HEK293 (cell line): ENCODE results near the gene CSF2.

Experiments used
- HOXA7 ChIP-seq: sonication (generic); formaldehyde crosslinking; IDR thresholded peaks from 2 replicates; pipeline ENCODE4 v1.8.1; 2022; ENCODE audit warnings: missing genetic modification reagents, borderline replicate concordance
- MYNN ChIP-seq: fragments of 450-650 bp; formaldehyde crosslinking; IDR thresholded peaks from 2 replicates; pipeline ENCODE4 v1.5.1; 2016; ENCODE audit warnings: missing biosample characterization, missing genetic modification characterization, borderline replicate concordance
- TRIM28 ChIP-seq: IDR thresholded peaks from 2 replicates; pipeline ENCODE4 v1.6.1; 2011; ENCODE audit warnings: low read length, control low read depth, borderline replicate concordance
- YY1 ChIP-seq: fragments of 450-650 bp; formaldehyde crosslinking; IDR thresholded peaks from 2 replicates; pipeline ENCODE4 v1.5.1; 2018; ENCODE audit warnings: missing biosample characterization, missing genetic modification characterization
- ZBTB21 ChIP-seq: fragments of 450-650 bp; formaldehyde crosslinking; IDR thresholded peaks from 2 replicates; pipeline ENCODE4 v1.5.1; 2017; ENCODE audit warnings: missing biosample characterization, missing genetic modification characterization
- ZBTB7A ChIP-seq: fragments of 450-650 bp; formaldehyde crosslinking; IDR thresholded peaks from 2 replicates; pipeline ENCODE4 v1.5.1; 2016; ENCODE audit warnings: low read depth, missing biosample characterization, missing genetic modification characterization
- ZNF214 ChIP-seq: fragments of 450-650 bp; formaldehyde crosslinking; IDR thresholded peaks from 2 replicates; pipeline ENCODE4 v1.5.1; 2017; ENCODE audit warnings: missing biosample characterization, mild to moderate bottlenecking, missing genetic modification characterization, borderline replicate concordance
- ZNF350 ChIP-seq: fragments of 450-650 bp; formaldehyde crosslinking; IDR thresholded peaks from 2 replicates; pipeline ENCODE4 v1.5.0; 2017; ENCODE audit warnings: missing biosample characterization, mild to moderate bottlenecking, missing genetic modification characterization
- ZNF48 ChIP-seq: fragments of 450-650 bp; formaldehyde crosslinking; IDR thresholded peaks from 2 replicates; pipeline ENCODE4 v1.5.1; 2016; ENCODE audit warnings: missing biosample characterization, missing genetic modification characterization
- ZNF639 ChIP-seq: fragments of 450-650 bp; formaldehyde crosslinking; IDR thresholded peaks from 2 replicates; pipeline ENCODE4 v1.5.1; 2016; ENCODE audit warnings: missing biosample characterization, missing genetic modification characterization
- TF ChIP-seq, protein P1 (sequence below): fragments of 450-650 bp; formaldehyde crosslinking; IDR thresholded peaks from 2 replicates; pipeline ENCODE4 v1.5.1; 2016; ENCODE audit warnings: missing biosample characterization, missing genetic modification characterization
- TF ChIP-seq, protein P2 (sequence below): fragments of 450-650 bp; formaldehyde crosslinking; IDR thresholded peaks from 2 replicates; pipeline ENCODE4 v1.5.1; 2016; ENCODE audit warnings: missing biosample characterization, missing genetic modification characterization
- TF ChIP-seq, protein P3 (sequence below): sonication (generic); formaldehyde crosslinking; IDR thresholded peaks from 2 replicates; pipeline ENCODE4 v1.8.1; 2022; ENCODE audit warnings: mild to moderate bottlenecking, moderate library complexity, missing genetic modification reagents
- TF ChIP-seq, protein P4 (sequence below): fragments of 450-650 bp; formaldehyde crosslinking; IDR thresholded peaks from 2 replicates; pipeline ENCODE4 v1.5.1; 2016; ENCODE audit warnings: missing biosample characterization, missing genetic modification characterization

GRCh38 chr5:132033122-132033521 lies 40.5 kb upstream of the CSF2 start:
- TF ChIP-seq, protein P1, sequence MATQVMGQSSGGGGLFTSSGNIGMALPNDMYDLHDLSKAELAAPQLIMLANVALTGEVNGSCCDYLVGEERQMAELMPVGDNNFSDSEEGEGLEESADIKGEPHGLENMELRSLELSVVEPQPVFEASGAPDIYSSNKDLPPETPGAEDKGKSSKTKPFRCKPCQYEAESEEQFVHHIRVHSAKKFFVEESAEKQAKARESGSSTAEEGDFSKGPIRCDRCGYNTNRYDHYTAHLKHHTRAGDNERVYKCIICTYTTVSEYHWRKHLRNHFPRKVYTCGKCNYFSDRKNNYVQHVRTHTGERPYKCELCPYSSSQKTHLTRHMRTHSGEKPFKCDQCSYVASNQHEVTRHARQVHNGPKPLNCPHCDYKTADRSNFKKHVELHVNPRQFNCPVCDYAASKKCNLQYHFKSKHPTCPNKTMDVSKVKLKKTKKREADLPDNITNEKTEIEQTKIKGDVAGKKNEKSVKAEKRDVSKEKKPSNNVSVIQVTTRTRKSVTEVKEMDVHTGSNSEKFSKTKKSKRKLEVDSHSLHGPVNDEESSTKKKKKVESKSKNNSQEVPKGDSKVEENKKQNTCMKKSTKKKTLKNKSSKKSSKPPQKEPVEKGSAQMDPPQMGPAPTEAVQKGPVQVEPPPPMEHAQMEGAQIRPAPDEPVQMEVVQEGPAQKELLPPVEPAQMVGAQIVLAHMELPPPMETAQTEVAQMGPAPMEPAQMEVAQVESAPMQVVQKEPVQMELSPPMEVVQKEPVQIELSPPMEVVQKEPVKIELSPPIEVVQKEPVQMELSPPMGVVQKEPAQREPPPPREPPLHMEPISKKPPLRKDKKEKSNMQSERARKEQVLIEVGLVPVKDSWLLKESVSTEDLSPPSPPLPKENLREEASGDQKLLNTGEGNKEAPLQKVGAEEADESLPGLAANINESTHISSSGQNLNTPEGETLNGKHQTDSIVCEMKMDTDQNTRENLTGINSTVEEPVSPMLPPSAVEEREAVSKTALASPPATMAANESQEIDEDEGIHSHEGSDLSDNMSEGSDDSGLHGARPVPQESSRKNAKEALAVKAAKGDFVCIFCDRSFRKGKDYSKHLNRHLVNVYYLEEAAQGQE (tag by site-specific recombination): no peak
- TF ChIP-seq, protein P2, sequence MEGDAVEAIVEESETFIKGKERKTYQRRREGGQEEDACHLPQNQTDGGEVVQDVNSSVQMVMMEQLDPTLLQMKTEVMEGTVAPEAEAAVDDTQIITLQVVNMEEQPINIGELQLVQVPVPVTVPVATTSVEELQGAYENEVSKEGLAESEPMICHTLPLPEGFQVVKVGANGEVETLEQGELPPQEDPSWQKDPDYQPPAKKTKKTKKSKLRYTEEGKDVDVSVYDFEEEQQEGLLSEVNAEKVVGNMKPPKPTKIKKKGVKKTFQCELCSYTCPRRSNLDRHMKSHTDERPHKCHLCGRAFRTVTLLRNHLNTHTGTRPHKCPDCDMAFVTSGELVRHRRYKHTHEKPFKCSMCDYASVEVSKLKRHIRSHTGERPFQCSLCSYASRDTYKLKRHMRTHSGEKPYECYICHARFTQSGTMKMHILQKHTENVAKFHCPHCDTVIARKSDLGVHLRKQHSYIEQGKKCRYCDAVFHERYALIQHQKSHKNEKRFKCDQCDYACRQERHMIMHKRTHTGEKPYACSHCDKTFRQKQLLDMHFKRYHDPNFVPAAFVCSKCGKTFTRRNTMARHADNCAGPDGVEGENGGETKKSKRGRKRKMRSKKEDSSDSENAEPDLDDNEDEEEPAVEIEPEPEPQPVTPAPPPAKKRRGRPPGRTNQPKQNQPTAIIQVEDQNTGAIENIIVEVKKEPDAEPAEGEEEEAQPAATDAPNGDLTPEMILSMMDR (tag by site-specific recombination): no peak
- TF ChIP-seq MYNN (tag by site-specific recombination) (no peak), ZNF214 (tag by site-specific recombination) (no peak), ZBTB7A (no peak), YY1 (tag by site-specific recombination) (no peak), HOXA7 (no peak), ZNF48 (tag by site-specific recombination) (no peak), ZNF639 (tag by site-specific recombination) (no peak), TRIM28 (no peak), ZNF350 (no peak), ZBTB21 (tag by site-specific recombination) (no peak)
- TF ChIP-seq, protein P3, sequence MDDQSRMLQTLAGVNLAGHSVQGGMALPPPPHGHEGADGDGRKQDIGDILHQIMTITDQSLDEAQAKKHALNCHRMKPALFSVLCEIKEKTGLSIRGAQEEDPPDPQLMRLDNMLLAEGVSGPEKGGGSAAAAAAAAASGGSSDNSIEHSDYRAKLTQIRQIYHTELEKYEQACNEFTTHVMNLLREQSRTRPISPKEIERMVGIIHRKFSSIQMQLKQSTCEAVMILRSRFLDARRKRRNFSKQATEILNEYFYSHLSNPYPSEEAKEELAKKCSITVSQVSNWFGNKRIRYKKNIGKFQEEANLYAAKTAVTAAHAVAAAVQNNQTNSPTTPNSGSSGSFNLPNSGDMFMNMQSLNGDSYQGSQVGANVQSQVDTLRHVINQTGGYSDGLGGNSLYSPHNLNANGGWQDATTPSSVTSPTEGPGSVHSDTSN (CRISPR knock-in tag): no peak
- TF ChIP-seq, protein P4, sequence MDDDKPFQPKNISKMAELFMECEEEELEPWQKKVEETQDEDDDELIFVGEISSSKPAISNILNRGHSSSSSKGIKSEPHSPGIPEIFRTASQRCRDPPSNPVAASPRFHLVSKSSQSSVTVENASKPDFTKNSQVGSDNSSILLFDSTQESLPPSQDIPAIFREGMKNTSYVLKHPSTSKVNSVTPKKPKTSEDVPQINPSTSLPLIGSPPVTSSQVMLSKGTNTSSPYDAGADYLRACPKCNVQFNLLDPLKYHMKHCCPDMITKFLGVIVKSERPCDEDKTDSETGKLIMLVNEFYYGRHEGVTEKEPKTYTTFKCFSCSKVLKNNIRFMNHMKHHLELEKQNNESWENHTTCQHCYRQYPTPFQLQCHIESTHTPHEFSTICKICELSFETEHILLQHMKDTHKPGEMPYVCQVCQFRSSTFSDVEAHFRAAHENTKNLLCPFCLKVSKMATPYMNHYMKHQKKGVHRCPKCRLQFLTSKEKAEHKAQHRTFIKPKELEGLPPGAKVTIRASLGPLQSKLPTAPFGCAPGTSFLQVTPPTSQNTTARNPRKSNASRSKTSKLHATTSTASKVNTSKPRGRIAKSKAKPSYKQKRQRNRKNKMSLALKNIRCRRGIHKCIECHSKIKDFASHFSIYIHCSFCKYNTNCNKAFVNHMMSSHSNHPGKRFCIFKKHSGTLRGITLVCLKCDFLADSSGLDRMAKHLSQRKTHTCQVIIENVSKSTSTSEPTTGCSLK (tag by site-specific recombination): no peak
